Neural crest cell (in vitro differentiated cells): ENCODE data around the gene COL11A1. TPM values are rescaled to one million over a fixed set of nuclear protein-coding genes. Genes with fewer than 3 reads are reported as not detected.

ENCODE experiments used
- DNase-seq: peaks from one replicate; pipeline ENCODE4 v3.0.0; 2021; ENCODE audit warnings: low read depth, mixed read lengths, low spot score
- H3K27ac Mint-ChIP-seq: one replicate; pipeline ENCODE4 v1.8.0; 2021; ENCODE audit warnings: mild to moderate bottlenecking, mixed read lengths; ENCODE audit not compliant: unreplicated experiment
- H3K27me3 Mint-ChIP-seq: 2 replicates; pipeline ENCODE4 v1.8.0; 2021; ENCODE audit warnings: low read depth, mild to moderate bottlenecking, mixed read lengths
- H3K36me3 Mint-ChIP-seq: 2 replicates; pipeline ENCODE4 v1.8.0; 2021; ENCODE audit warnings: low read depth, mild to moderate bottlenecking, mixed read lengths
- H3K4me1 Mint-ChIP-seq: 2 replicates; pipeline ENCODE4 v1.8.0; 2021; ENCODE audit warnings: mixed read lengths
- H3K4me3 Mint-ChIP-seq: one replicate; pipeline ENCODE4 v1.8.0; 2021; ENCODE audit warnings: mild to moderate bottlenecking, mixed read lengths
- H3K9me3 Mint-ChIP-seq: 2 replicates; pipeline ENCODE4 v1.8.0; 2021; ENCODE audit warnings: mixed read lengths
- CTCF ChIP-seq: fragments of 200-600 bp; sonication (generic); conservative IDR thresholded peaks from 2 replicates; pipeline ENCODE4 v1.5.0; 2021; ENCODE audit warnings: antibody characterized with exemption, mild to moderate bottlenecking
- long read RNA-seq: library from polyadenylated mRNA; unstranded; transcript quantifications from one replicate; pipeline ENCODE4 v2.0.0, GENCODE V29; 2020
- total RNA-seq: library from RNA; stranded (reverse); gene quantifications from 2 replicates; pipeline ENCODE4 v1.2.1, GENCODE V29; 2021

Gene COL11A1
- 21.5 and 25.1 TPM in 2 replicates for total RNA-seq
- long read RNA-seq, partial matches to known transcripts: 19 of 22 reads
- long read RNA-seq, other reads (novel, unspliced or antisense): 3 of 22 reads

- H3K9me3 Mint-ChIP-seq: no peaks in the 10 kb centered on the region
- DNase-seq: peak; percentile 65
- H3K27ac Mint-ChIP-seq: peak within 1 kb of the TSS; percentile 78
- H3K4me3 Mint-ChIP-seq: peak within 1 kb of the TSS; percentile 92
- peaks cover 50% of the 10 kb centered on the region for H3K4me1 Mint-ChIP-seq
- no peaks in the 10 kb centered on the region for H3K36me3 Mint-ChIP-seq
- TF ChIP-seq CTCF: no peak
- H3K27me3 Mint-ChIP-seq: peaks cover 6% of the 10 kb centered on the region
Measured at GRCh38 chr1:103108376-103109150, at the start of gene COL11A1. COL11A1 (minus strand) TSS chr1:103108522; CDS start chr1:103108178, 344 bp downstream.

- no peak overlapping the region for H3K4me3 Mint-ChIP-seq
- H3K9me3 Mint-ChIP-seq: peaks cover 3% of the 10 kb centered on the region
- H3K27ac Mint-ChIP-seq: no peak overlapping the region
- DNase-seq: no peak
- no peaks in the 10 kb centered on the region for H3K36me3 Mint-ChIP-seq
- TF ChIP-seq CTCF: no peak
- no peaks in the 10 kb centered on the region for H3K4me1 Mint-ChIP-seq
- no peaks in the 10 kb centered on the region for H3K27me3 Mint-ChIP-seq
Measured at GRCh38 chr1:103156966-103157365, 48.6 kb upstream of the COL11A1 start.

GRCh38 chr1:103146166-103146565, 37.8 kb upstream of the COL11A1 start:
- Mint-ChIP-seq H3K9me3 (peaks cover 2% of the 10 kb centered on the region), H3K4me3 (no peak overlapping the region), H3K36me3 (no peaks in the 10 kb centered on the region), H3K4me1 (no peaks in the 10 kb centered on the region), H3K27me3 (no peaks in the 10 kb centered on the region), H3K27ac (no peak overlapping the region)
- TF ChIP-seq CTCF: no peak
- DNase-seq: no peak

GRCh38 chr1:103145449-103145848, 37.1 kb upstream of the COL11A1 start:
- Mint-ChIP-seq H3K27me3 (no peaks in the 10 kb centered on the region), H3K4me3 (no peak overlapping the region), H3K4me1 (no peaks in the 10 kb centered on the region), H3K9me3 (peaks cover 2% of the 10 kb centered on the region), H3K36me3 (no peaks in the 10 kb centered on the region), H3K27ac (no peak overlapping the region)
- DNase-seq: no peak
- no peak for TF ChIP-seq CTCF

- Mint-ChIP-seq H3K4me3 (no peak overlapping the region), H3K36me3 (no peaks in the 10 kb centered on the region), H3K27ac (no peak overlapping the region), H3K27me3 (no peaks in the 10 kb centered on the region), H3K9me3 (peaks cover 2% of the 10 kb centered on the region), H3K4me1 (no peaks in the 10 kb centered on the region)
- DNase-seq: no peak
- TF ChIP-seq CTCF: no peak
Measured at GRCh38 chr1:103144681-103145080, 36.4 kb upstream of the COL11A1 start.
